ENCODE results near the gene LMBRD2. TPM values are rescaled to one million over a fixed set of nuclear protein-coding genes. Genes with fewer than 3 reads are reported as not detected.

Gene LMBRD2
- polyA plus RNA-seq, 1 donor (not counting 4 experiments of a cell fraction or from before 2014, with no cell fraction given), result 4.7 TPM

- Histone ChIP-seq H2AFZ (ENCODE audit: control insufficient read depth, low read length) (no peak overlapping the region), H3K9me3 (ENCODE audit: control insufficient read depth, low read depth, low read length) (no peaks in the 10 kb centered on the region), H3K4me1 (ENCODE audit: control insufficient read depth, extremely low read depth, insufficient read depth, low read length) (no peaks in the 10 kb centered on the region), H3K79me2 (ENCODE audit: control insufficient read depth, insufficient read depth, low read length) (no peaks in the 10 kb centered on the region), H3K27me3 (ENCODE audit: control insufficient read depth, extremely low read depth, insufficient read depth, low read length) (no peaks in the 10 kb centered on the region), H3K4me2 (ENCODE audit: control insufficient read depth, extremely low read depth, insufficient read depth, low read depth, low read length) (no peak overlapping the region), H3K9me1 (ENCODE audit: control insufficient read depth, extremely low read depth, insufficient read depth, low read length) (no peaks in the 10 kb centered on the region), H3K36me3 (ENCODE audit: control insufficient read depth in 2 of 2, extremely low read depth in 1 of 2, insufficient read depth in 2 of 2, low read length in 2 of 2) (peaks cover 0 to 2% of the 10 kb centered on the region in 2 experiments), H4K20me1 (ENCODE audit: control insufficient read depth, extremely low read depth, insufficient read depth, low read length) (no peaks in the 10 kb centered on the region), H3K27ac (ENCODE audit: control insufficient read depth, insufficient read depth, low read length) (no peak overlapping the region), H3K9ac (ENCODE audit: control insufficient read depth, extremely low read depth, insufficient read depth, low read length) (no peak overlapping the region), H3K4me3 (ENCODE audit: control insufficient read depth in 2 of 3, extremely low read depth in 1 of 3, insufficient read depth in 2 of 3, low read depth in 1 of 3, low read length in 3 of 3) (no peak overlapping the region)
- dilution Hi-C loops (cut with MboI; ENCODE audit: extremely low pct_ligation_motif_present, low sequenced_read_pairs), result no loop called here
- no peak for TF ChIP-seq EZH2 (IDR thresholded peaks at IDR 0.05; ENCODE audit: low read length)
- no peak for TF ChIP-seq CTCF (optimal IDR thresholded peaks at IDR 0.05 in 1 of 3, IDR thresholded peaks at IDR 0.05 in 1 of 3, conservative IDR thresholded peaks at IDR 0.05 in 1 of 3; ENCODE audit: extremely low read depth in 1 of 3, insufficient read depth in 2 of 3, low read length in 3 of 3)
- FAIRE-seq (no peak), DNase-seq (ENCODE audit: low read depth, low spot score) (no peak)
Measured at GRCh38 chr5:36138900-36139683, 12.6 kb downstream of the LMBRD2 start.

GRCh38 chr5:36136581-36136980, 15.1 kb downstream of the LMBRD2 start:
- Histone ChIP-seq H3K4me3 (ENCODE audit: control insufficient read depth in 2 of 3, extremely low read depth in 1 of 3, insufficient read depth in 2 of 3, low read depth in 1 of 3, low read length in 3 of 3) (no peak overlapping the region), H3K79me2 (ENCODE audit: control insufficient read depth, insufficient read depth, low read length) (no peaks in the 10 kb centered on the region), H4K20me1 (ENCODE audit: control insufficient read depth, extremely low read depth, insufficient read depth, low read length) (no peaks in the 10 kb centered on the region), H3K4me1 (ENCODE audit: control insufficient read depth, extremely low read depth, insufficient read depth, low read length) (no peaks in the 10 kb centered on the region), H3K36me3 (ENCODE audit: control insufficient read depth in 2 of 2, extremely low read depth in 1 of 2, insufficient read depth in 2 of 2, low read length in 2 of 2) (peaks cover 0 to 2% of the 10 kb centered on the region in 2 experiments), H2AFZ (ENCODE audit: control insufficient read depth, low read length) (no peak overlapping the region), H3K9ac (ENCODE audit: control insufficient read depth, extremely low read depth, insufficient read depth, low read length) (no peak overlapping the region), H3K27me3 (ENCODE audit: control insufficient read depth, extremely low read depth, insufficient read depth, low read length) (no peaks in the 10 kb centered on the region), H3K9me1 (ENCODE audit: control insufficient read depth, extremely low read depth, insufficient read depth, low read length) (no peaks in the 10 kb centered on the region), H3K9me3 (ENCODE audit: control insufficient read depth, low read depth, low read length) (no peaks in the 10 kb centered on the region), H3K27ac (ENCODE audit: control insufficient read depth, insufficient read depth, low read length) (no peak overlapping the region), H3K4me2 (ENCODE audit: control insufficient read depth, extremely low read depth, insufficient read depth, low read depth, low read length) (no peak overlapping the region)
- TF ChIP-seq CTCF (optimal IDR thresholded peaks at IDR 0.05 in 1 of 3, IDR thresholded peaks at IDR 0.05 in 1 of 3, conservative IDR thresholded peaks at IDR 0.05 in 1 of 3; ENCODE audit: extremely low read depth in 1 of 3, insufficient read depth in 2 of 3, low read length in 3 of 3) (no peak), EZH2 (IDR thresholded peaks at IDR 0.05; ENCODE audit: low read length) (no peak)
- dilution Hi-C loops (cut with MboI; ENCODE audit: extremely low pct_ligation_motif_present, low sequenced_read_pairs), result no loop called here
- FAIRE-seq (no peak), DNase-seq (ENCODE audit: low read depth, low spot score) (no peak)

Measured in keratinocyte (primary cell).